ENCODE measurements around the gene LOXL3.
A peak's percentile ranks its signal among the peaks of the same experiment; 100 is the strongest.

The LOXL3 gene, protein sequence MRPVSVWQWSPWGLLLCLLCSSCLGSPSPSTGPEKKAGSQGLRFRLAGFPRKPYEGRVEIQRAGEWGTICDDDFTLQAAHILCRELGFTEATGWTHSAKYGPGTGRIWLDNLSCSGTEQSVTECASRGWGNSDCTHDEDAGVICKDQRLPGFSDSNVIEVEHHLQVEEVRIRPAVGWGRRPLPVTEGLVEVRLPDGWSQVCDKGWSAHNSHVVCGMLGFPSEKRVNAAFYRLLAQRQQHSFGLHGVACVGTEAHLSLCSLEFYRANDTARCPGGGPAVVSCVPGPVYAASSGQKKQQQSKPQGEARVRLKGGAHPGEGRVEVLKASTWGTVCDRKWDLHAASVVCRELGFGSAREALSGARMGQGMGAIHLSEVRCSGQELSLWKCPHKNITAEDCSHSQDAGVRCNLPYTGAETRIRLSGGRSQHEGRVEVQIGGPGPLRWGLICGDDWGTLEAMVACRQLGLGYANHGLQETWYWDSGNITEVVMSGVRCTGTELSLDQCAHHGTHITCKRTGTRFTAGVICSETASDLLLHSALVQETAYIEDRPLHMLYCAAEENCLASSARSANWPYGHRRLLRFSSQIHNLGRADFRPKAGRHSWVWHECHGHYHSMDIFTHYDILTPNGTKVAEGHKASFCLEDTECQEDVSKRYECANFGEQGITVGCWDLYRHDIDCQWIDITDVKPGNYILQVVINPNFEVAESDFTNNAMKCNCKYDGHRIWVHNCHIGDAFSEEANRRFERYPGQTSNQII

DNA sequence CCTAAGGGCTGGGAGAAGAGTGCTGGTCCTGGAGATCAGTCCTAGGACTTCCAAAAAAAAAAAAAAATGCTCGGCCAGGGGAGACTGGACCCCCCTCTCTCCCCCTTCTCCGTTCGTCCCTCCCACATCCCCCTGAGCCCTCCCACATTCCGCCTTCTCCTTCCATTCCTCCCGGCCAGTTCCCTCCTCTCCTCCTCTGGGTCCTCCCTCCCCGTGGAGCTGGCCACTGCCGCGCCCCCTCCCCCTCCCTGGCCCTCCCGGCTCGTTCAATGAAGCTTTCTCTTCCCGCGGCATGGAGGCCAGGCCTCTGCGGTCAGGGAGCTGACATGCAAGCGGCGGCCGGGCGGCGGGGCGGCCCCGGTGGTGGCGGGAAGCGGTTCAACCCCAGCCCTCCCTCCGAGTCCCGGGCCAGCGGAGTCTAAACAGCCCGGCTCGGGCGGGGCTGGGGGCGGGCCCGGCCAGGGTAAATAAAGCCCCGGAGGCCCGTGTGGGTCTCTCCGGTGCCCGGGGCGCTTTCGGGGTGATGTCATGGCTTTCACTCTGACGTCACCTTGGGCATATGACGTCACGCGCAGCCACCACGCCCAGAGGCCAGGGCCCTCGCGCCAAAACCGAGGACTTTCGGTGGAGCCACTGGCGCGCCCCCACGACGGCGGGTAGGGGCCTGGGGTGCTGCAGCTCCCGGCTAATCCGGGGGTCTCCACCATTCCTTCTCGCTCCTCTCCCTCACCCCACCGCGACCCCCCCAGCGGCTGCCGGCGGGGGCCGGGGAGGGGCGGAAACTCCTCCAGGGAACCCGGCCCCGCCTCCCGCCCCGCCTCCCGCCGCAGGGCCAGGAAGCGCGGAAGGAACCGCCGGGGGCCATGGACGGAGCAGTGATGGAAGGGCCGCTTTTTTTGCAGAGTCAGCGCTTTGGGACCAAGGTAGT lies at the start of gene LOXL3, which contains the start of gene DOK1:
LOXL3 (minus strand) TSS at position 51 of the 928 bp plus-strand sequence. CDS start 1,308 bp downstream, outside the sequence.
DOK1 (plus strand) TSS at position 829 of the 928 bp plus-strand sequence; CDS start at position 864, 35 bp downstream.
- no peak for FAIRE-seq

DNA sequence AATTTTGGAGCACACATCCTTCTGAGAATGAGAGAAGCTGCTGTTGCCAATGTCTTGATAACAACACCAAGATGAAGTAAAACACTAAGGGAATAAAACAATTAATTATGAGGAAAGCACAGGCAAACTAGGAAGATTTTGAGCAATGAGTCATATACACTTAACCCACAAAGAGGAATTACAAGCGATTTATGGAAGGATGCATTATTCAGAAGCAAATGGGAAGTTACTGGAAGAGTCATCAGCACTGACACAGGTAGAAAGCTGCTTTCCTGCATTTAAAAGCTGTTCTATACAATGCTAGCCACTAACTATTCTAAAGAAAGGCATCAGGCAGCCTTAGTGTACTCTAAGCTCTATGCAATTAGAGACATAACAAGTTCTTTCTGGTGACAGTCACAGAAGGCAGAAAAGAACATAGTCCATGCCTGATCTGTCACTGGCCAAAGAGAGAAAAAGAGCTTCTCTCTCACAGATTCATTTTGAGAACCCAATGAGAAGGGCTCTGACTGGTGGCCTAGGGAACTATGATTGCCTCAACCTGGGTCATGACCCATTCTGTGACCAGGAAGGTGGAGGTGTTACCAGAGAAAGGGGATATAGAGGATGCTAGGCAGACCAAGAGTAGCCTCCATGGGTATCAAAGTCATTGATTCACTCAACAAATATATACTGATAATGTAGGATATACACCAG lies 49.0 kb upstream of the LOXL3 start:
- no peak for FAIRE-seq

DNA sequence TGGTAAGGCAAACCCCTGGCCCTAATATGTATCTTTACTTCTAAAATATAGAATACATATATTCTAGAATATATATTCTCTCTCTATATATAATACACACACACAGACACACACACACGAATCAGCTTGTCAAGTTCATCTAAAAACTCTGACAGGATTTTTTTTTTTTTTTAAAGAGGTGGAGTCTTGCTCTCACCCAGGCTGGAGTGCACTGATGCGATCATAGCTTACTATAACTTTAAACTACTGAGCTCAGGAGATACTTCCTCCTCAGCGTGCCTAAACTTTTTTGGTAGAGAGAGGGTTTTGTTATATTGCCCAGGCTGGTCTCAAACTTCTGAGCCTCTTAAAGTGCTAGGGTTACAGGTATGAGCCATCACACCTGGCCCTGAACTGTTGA lies 45.9 kb upstream of the LOXL3 start:
- FAIRE-seq = no peak

DNA sequence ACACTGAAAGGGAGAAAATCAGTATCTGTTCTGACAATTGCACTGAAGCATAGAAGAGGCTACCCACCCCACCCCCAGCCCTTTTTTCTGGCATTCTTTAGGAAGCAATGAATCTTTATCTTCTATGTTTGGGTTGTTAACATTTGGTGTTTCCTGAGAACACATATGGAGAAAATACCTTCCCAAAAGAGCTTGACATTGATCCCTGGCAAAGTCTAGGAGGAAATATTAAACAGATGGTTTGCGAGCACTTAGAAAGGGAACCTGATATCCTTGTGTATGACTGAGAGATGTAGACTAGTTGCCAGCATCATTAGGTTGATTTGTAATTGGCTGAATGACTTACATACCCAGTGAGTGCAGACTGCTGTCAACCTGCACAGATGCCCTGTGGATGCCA lies 43.7 kb upstream of the LOXL3 start:
- FAIRE-seq = no peak

DNA sequence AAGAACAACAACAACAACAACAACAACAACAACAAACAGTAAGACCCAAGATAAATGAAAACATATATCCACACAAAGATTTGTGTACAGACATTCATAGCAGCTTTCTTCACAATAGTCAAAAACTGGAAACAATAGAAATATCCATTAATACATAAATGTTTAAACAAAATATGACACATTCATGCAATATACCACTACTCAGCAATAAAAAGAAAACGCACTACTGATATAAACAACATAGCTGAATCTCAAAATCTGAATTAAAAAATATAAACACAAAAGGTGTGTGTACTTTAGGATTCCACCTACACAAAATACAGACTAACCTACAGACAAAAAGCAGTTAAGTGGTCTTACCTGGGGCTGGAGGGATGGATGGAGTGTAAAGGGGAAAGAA lies 42.8 kb upstream of the LOXL3 start:
- FAIRE-seq = no peak

DNA sequence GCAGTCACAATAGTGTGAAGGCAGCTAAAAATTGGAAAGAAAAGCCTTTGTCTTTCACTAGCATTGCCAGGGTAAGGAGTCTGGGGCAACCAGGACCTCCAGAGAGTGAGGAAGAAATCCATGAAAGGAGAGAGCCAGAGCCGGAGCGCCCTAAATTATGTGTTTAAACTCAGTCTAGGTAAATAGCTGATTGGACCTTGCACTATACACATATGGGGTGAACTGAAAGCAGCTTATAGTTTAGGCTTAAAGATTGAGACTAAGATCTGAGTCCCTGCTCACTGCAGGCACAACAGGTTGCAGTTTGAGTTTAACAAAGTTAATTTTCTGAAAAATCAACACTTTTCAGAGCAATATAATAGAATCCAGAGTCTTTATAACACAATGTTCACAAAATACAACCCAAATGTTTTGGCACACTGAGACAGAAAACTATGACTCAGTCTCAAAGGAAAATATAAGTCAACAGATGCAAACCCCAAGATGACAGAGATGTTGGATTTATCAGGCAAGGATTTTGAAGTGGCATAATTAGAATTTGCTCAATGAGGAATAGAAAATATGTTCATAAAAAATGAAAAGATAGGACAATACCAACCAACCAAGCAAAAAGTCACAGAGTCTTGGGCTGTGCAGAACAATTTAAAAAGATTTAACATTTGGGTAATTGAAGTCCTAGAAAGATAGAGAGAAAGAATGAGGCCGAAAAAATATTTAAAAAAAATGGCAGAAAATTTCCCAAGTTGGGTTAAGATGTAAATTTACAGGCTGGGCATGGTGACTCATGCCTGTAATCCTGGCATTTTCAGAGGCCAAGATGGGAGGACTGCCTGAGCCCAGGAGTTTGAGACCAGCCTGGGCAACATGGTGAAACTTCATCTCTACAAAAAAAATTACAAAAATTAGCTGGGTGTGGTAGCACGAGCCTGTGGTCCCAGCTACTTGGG lies 40.4 kb upstream of the LOXL3 start:
- FAIRE-seq = no peak

DNA sequence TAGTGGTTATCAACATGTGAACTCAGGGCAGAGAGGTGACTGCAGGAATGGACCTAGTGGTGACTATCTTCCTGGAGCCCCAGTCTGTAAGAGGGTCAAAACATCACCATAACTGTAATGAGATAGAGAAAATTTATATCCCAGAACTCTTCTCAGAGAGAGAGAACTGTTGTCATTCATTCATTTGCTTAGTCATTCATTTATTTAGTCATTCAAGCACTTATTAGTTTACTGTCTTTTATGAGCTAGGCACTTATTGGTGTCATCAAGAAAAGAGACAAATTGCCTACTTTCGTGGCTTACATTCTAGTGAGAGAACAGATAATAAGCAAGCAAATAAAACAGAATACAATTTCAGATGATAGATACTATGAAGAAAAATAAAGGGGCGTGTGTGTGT lies 34.9 kb upstream of the LOXL3 start:
- FAIRE-seq = no peak

DNA sequence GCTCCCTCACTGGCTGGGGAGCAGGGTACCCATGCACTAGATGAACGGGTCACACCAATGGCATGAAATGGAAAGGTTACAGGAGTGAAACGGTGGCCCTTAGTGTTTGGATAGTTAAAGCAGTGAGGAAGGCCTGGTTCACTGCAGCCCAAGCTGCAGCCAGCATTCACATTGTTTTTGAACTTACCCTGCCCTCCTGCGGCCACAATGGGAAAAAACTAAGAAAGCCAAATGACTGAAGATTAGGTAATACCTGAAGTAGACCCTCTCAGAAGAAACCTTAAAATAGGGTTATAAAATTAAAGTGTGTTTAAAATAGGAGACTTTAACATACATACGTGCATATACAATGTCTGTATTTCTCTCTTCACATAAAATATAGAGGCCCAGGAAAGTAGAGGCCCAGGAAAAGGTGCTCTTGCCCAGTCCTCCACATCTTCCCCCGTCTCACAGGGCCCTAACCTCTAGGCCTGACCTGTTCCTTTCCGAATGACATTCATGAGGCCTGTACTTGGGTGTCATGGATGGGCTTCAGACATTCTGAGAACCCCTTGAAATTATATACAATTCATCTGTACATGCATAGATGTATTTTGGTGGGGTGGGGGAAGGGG lies 34.0 kb upstream of the LOXL3 start:
- FAIRE-seq = peak; percentile 93

DNA sequence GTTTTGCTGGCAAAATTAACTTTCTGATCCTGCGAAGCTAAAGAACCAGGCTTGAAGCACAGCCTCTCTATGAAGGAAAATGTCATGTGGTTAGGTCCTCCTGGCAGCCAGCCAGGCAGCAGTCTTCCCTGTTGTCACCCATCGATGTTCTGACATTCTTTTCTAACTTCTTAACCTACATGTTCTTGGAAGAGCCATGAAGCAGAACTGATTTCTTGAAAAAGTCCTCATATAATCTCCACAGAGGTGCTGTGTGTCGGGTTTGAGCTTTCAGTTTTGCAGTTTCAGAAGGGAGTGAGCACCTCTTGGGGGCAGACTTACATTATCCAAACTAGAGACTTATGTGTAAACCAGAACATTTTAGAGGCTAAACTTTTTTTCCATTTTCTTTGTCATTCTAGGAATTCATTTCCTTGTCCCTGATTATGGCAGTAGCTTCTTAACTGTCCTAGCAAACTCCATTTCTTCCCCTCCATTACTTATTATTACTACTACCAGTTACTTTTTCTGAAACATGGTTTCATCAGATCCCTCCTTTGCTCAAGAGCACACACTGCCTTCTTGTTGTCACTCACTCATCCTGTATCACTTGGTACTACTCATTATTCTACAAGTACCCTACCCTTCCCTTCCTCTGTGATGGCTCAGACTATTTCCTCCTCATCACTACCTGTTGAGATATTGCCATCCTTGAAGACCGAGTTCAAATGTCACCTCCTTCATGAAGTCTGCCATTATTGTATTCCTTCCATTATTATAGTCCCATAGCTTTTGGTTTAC lies 31.9 kb upstream of the LOXL3 start:
- no peak for FAIRE-seq

DNA sequence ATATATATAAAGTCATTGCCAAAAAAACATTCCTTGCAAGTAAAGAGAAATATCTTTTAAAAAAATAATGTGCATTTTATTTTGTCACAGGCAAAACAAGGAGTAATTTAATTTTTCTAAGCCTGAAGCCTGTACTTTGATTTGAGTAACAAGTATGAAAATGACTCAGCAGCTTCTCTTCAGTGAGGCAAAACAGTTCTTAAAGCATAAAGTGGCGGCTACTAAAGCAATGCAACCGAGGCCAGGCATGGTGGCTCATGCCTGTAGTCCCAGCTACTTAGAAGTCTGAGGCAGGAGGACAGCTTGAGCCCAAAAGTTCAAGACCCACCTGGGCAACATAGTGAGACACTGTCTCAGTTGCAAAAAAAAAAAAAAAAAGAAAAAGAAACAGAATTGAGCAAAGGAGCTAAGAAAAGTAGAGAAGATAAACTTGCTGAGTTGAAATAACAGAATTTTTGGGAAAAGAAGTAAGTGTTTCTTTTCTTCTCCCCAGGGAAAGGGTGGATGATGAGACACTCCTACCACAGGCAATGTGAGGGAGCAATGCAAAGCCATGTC lies 30.4 kb upstream of the LOXL3 start:
- FAIRE-seq = no peak

DNA sequence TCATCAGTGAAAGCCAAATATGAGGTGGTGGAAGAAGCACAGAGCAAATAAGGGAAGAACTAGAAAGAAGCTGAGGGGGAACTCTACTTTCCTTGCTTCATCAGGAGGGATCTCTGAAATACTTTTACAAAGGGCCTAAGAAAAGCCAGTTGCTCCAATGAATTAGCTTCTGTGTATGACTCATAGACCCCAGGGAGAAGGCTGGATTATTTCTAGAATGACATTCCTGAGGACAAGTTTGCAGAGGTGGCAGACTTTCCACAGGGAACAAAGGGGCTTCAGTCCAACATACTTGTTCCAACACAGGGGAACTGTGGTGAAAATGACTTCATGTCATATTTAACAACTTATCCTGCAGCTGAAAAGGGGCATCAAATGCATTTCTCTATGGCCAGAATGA lies 29.8 kb upstream of the LOXL3 start:
- FAIRE-seq = no peak

DNA sequence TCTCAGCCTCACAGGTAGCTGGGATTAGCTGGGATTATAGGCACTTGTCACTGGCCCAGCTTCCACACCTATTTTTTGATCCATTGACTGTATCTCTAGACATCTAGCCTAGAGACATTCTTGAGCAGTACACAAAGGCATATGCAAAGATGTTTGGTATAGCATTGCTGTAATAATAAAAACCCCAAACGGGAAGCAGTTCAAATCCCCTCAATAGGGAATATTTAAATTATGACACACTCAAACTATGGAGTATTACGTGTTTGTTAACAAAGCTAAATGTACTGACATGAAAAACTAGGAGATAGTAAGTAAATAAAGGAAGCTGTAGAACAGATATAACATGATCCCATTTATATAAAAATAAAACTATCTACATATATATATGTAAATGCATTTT lies 28.4 kb upstream of the LOXL3 start:
- FAIRE-seq = no peak

DNA sequence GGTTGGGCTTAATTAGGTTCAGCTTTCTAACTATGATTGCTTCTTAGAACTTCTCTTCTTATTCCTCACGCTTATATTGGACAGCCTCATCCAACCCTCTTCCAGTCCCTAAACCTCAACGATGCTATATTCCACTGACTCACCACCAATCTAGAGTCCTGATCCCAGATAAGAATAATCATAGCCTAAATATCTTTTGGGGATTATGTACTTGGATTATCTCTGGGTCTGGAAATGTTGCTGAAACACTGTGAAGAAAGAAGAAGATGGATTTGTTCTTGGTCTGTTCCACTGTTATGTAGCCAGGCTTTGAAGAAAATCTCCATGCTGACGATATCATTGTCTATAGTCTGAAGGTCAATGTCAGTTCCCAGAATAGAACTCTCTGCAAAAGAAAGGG lies 27.7 kb upstream of the LOXL3 start:
- no peak for FAIRE-seq

DNA sequence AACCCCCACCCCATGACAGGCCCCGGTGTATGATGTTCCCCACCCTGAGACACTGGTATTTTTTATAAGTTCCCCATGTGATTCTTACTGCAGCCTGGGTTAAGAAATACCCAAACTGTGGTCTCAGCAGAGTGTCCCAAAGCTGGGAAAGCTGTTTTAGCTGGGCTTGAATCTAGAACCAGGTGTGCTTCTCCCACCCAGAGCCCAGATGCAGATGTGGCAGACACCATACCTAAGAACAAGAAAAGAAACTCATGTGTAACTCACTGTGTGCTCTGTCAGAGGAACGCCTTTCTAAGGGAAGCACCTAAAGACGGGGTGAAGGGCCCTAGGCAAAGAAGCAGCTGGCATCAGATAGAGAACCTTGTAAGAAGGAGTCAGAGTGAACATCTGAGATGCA lies 24.7 kb upstream of the LOXL3 start:
- FAIRE-seq = no peak

DNA sequence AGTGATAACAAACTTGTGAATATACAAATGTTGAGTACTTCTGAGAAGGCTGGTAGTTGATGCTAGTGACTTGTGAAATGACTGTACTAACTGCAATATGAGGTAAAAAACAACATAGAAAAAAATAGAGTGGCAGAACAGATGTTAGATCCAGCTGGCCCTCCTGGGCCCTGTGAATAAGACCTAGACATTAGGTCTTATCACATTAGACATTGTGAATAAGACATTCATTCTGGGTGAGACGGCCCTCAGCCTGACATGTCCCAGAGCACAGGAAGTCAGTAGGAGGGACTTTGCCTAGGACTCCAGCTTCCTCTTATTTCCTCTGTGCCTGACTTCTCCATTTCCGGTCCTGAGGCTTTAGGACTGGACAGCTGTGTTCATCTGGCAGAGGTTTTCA lies 23.7 kb upstream of the LOXL3 start:
- no peak for FAIRE-seq

DNA sequence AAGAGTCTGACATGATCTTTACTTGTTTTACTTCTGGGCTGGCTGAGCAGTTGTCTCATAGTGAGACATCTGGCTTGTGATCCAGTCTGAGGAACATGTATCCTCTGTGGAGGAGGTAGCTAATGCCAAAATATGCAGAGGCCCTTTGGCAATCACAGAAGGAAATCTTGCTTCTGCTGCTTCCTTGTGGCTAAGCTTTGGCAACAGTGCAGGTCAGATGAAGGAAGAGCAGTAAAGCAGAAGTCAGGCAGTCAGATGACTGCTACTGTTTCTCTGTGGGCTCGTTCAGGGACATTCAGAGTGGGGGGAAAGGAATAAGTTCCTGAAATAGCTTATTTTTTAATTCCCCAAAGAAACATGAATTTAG lies 23.1 kb upstream of the LOXL3 start:
- no peak for FAIRE-seq

DNA sequence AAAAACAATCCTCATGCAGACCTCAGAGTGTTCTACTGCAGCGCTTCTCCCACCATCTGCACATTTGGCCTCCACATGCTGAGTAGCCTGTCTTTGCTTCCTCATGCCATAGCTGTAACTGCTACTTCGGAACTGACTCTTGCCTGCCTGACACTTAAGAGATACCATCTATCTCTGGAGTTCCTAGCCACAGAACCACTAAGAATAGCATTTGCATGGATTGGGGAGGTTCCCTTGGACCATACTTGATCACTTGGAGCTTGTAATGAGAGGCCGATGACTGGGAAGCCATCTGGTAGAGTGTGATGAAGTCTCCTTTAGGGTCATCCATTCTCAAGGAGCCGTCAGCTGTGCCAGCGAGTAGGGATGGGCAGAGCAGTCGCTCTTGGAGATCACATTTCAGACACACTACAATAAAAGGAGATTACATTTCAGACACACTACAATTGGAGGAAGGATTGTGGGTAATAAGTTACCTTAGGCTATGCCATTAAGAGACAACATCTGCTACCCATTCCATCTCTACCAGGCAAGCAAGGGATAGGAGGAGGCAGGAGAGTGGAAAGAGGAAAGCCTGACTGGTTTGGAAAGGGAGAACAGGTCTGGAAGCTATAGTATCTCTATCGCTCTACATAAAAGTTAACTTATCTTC lies 22.6 kb upstream of the LOXL3 start:
- no peak for FAIRE-seq

DNA sequence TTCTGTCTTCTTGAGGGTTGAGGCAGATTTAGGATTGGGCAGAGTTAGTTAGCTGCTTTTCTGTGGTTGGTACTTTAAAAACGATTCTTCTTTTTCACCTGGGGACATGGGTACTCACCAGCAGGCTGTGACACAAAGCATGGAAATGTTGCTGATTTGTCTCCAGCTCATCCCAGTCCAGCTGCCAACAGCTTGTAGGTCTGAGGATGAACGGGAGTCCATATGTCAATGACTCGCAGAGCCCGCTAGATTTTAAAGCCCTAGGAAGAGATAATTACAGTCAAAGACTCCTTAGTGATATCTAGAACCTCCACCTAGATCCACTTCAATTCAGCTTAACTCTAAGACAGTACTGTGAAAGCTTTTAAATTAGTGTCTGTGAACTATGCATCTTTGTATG lies 21.6 kb upstream of the LOXL3 start:
- no peak for FAIRE-seq

Measured in G401.6 (cell line).